ENCODE data around the gene ZBTB32.
A peak's percentile ranks its signal among the peaks of the same experiment; 100 is the strongest.
"Not testable (repeated sequence)": the region's sequence is repeated elsewhere in the genome, so short reads cannot be mapped to it uniquely, and the experiment has no call there.

Gene ZBTB32

GRCh38 chr19:35671818-35672217 is 32.5 kb upstream of the ZBTB32 start:
- no peak for TF ChIP-seq CTCF (conservative IDR thresholded peaks at IDR 0.05; ENCODE audit: control insufficient read depth, insufficient read depth, low read depth, low read length)

GRCh38 chr19:35673121-35673804 is 31.1 kb upstream of the ZBTB32 start:
- peak; percentile 71 for DNase-seq (ENCODE audit: low read depth)
- peak overlapping the region; percentile 35 for H3K4me3 ChIP-seq (ENCODE audit: control insufficient read depth, low read depth, low read length)
- TF ChIP-seq CTCF (conservative IDR thresholded peaks at IDR 0.05; ENCODE audit: control insufficient read depth, insufficient read depth, low read depth, low read length) = no peak

More at GRCh38 chr19:35671818-35672217, 32.5 kb upstream of the ZBTB32 start:
- no peak for DNase-seq (ENCODE audit: low read depth)
- no peak overlapping the region for H3K4me3 ChIP-seq (ENCODE audit: control insufficient read depth, low read depth, low read length)

GRCh38 chr19:35675589-35676140 is 28.7 kb upstream of the ZBTB32 start:
- no peak overlapping the region for H3K4me3 ChIP-seq (ENCODE audit: control insufficient read depth, low read depth, low read length)
- TF ChIP-seq CTCF (conservative IDR thresholded peaks at IDR 0.05; ENCODE audit: control insufficient read depth, insufficient read depth, low read depth, low read length) = no peak
- no peak for DNase-seq (ENCODE audit: low read depth)

- no peak overlapping the region for H3K4me3 ChIP-seq (ENCODE audit: control insufficient read depth, low read depth, low read length)
- no peak for TF ChIP-seq CTCF (conservative IDR thresholded peaks at IDR 0.05; ENCODE audit: control insufficient read depth, insufficient read depth, low read depth, low read length)
- no peak for DNase-seq (ENCODE audit: low read depth)
These were observed 14.5 kb upstream of the ZBTB32 start for GRCh38 chr19:35689836-35690235.

- not testable (repeated sequence) for DNase-seq (ENCODE audit: low read depth); H3K4me3 ChIP-seq (ENCODE audit: control insufficient read depth, low read depth, low read length)
These were observed 13.3 kb upstream of the ZBTB32 start for GRCh38 chr19:35691106-35691505.

- no peak for TF ChIP-seq CTCF (conservative IDR thresholded peaks at IDR 0.05; ENCODE audit: control insufficient read depth, insufficient read depth, low read depth, low read length)
- H3K4me3 ChIP-seq (ENCODE audit: control insufficient read depth, low read depth, low read length) = no peak overlapping the region
- no peak for DNase-seq (ENCODE audit: low read depth)
These were observed 12.3 kb upstream of the ZBTB32 start for GRCh38 chr19:35692010-35692409.

- no peak overlapping the region for H3K4me3 ChIP-seq (ENCODE audit: control insufficient read depth, low read depth, low read length)
- DNase-seq (ENCODE audit: low read depth) = no peak
- TF ChIP-seq CTCF (conservative IDR thresholded peaks at IDR 0.05; ENCODE audit: control insufficient read depth, insufficient read depth, low read depth, low read length) = no peak
These were observed 10.9 kb upstream of the ZBTB32 start for GRCh38 chr19:35693422-35693821.

Data from fibroblast of mammary gland (primary cell).